Measurements from ENCODE around the gene MC2R.
"Not testable (repeated sequence)": the region's sequence is repeated elsewhere in the genome, so short reads cannot be mapped to it uniquely, and the experiment has no call there.

The MC2R gene

DNA sequence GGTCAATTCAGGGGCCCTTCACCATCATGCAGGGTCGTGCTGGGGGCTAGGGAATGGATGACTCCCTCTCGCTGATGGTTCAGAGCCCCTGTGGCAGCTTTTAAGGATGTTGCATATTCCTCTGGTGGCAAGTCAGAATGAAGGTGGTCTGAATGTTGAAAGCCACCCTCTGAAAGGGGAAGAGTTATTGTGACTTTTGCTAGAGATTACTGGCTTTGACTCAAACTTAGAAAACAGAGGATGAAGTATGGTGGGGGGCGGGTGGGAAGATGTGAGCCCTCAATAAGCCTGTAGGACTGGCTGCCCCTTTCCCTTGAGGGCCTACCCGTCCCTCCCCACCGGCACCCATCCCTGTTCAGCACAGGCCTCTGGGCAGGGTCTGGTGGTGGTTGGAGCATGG is 23.2 kb downstream of the MC2R start:
- no peak for DNase-seq

DNA sequence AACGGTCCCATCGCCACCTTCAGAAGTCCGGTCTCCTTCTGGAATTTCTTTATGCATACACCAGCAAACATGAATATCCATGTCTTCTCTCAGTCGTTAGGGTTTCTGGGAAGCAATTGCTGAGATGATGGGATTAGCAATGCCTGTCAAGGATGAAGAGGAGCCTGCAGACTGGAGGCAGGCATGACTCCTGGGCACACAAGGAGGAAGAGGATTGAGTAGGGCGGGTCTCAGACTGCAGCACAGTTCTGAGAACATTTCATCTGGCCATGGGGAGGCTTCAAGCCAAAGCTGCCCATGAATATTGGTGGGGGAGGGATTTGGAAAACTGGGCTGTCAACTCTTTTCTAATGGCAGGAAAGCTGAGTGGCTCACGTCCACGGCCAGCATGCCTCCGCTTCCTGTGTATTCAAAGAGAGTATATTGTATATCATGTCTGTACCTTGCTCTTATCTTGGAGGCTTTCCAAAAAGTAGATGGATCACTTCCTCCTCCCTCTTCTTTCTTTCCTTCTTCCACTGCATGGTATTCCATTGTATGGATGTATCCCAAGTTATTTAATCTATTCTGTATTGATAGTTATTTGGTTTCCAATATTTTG is 24.5 kb downstream of the MC2R start:
- DNase-seq = no peak

DNA sequence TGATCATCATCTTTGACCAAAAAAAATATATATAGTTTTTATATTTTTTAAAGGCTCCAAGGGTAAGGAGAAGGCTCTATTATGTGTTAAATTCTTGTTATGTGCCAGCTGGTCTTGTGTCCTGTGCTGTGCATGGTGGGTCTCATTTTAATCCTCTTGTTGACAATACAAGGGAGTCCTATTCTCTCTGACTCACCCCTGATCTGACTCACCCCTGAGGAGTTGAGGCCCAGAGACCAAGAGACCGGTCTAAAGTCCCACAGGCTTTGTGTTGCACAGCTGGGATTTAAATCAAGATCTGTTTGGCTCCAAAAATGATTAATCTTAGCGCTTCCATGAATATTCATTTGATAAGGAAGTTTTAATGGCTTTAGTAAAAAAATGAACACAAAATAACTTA is 25.7 kb downstream of the MC2R start:
- DNase-seq = no peak

DNA sequence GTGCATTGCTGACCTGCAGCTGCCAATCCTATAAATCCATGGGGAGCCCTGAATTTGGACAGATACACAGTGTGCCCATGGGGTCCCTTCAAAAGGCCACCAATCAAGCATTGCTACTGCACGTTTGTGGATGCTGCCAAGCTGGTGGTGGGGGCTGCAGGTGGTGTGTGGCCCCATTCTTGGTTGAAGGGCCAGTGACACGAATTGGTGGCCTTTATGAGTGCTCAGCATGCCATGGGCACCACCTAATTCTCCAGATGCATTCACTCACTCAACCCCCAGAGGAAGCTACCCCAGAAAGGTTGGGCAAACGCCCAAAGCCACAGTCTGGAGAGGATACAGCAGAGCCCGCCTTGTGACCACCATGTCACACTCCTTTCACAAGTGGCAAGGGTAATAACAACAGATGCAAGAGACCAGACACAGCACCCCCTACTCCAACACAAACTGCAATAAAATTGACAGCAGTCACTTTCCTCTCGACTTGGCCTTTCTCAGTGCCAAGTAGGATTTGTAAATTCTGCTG is 27.1 kb downstream of the MC2R start:
- no peak for DNase-seq

GRCh38 chr18:13885009-13885408 is 30.3 kb downstream of the MC2R start:
- no peak for DNase-seq

DNA sequence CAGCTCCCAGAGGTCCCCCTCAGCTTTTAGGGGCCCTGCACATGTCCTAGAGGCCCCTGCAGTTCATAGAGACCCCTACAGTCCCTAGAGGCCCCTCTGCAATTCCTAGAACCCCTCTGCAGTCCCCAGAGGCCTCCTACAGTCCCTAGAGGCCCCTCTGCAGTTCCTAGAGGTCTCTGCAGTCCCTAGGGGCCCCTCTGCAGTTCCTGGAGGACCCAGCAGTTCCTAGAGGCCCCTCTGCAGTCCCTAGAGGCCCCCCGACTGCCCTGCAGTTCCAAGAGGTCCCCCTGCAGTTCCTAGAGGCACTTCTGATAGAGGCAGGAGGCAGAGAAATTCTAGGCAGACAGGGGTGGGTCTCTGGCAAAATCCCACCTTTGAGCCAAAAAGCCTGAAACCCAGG is 35.4 kb downstream of the MC2R start:
- no peak for DNase-seq

- DNase-seq = no peak
These were observed 35.8 kb downstream of the MC2R start for GRCh38 chr18:13879492-13879891.

DNA sequence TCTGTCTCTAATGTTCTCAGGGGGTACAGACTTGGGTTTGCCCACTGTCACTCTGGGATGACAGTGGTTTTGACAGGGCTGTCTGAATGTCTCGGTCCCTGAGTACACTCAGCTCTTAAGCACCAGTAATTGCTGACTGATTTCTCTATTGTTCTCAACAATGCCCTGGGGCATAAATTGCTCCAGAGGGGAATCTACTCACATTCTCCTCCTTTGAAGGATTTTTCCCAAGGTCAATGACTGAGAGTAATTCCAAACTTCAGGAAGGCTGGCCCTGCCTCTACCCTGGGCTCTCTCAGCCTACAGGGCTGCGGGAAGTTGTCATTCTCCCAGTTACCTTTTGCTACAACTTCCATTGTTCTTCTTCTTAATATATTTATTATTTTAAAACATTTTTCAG is 36.5 kb downstream of the MC2R start:
- DNase-seq = no peak

- DNase-seq = no peak
These were observed 38.2 kb downstream of the MC2R start for GRCh38 chr18:13877157-13877556.

DNA sequence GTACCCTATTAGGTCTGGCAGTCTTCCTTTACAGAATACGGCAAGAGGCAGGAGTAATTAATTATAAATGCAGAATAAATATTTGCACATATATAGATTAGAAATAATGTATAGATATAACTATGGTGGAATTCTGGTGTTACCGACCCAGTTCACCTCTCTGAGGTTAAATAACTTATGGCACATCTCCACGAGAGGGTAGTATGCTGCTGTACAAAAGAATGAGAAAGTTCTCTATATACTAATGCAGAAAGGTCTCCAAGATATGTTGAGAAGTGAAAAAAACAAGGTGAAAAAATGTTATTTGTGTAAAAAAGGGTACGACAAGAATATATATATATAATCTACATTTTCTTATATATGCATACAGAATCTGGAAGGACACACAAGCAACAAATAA is 40.8 kb downstream of the MC2R start:
- DNase-seq = no peak

- DNase-seq = no peak
These were observed 42.4 kb downstream of the MC2R start for GRCh38 chr18:13872932-13873331.

DNA sequence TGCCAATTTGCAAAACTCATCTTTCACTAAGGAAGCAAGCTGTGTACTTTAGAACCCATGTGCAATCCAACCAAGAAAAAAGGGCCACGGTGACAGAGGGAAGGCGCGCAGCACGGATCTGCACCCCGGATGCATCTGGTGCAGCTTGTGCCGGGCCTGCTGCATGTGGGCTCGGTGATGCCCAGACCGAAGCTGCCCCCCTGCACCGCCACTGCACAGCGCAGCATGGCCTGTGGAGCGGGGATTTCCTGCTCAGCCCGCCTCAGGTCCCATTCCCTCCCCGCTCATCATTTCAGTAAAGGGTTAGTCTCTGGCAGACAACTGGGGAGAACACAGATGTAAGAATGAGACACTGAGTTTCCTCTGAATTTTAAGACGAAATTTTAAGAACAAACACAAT is 43.0 kb downstream of the MC2R start:
- no peak for DNase-seq

DNA sequence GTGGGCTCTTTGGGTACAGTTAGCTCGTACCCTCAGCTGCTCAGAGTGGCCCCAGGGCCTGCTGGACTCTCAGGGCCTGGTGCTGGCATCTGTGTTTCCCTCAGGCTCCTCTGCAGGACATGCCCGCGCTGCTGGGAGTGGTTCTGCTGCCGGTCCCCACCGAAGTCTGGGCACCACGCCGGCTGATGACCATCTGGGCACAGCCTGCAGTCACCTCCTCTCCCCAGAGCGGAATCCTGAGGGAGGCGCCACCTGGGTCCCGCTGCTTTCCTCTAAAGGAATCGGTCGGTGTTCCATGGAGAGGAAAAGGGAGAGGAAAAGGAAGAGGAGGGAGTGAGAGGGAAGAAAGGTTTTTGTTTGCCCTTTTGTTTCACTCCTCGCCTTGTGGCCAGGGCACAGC is 43.6 kb downstream of the MC2R start:
- DNase-seq = no peak

DNA sequence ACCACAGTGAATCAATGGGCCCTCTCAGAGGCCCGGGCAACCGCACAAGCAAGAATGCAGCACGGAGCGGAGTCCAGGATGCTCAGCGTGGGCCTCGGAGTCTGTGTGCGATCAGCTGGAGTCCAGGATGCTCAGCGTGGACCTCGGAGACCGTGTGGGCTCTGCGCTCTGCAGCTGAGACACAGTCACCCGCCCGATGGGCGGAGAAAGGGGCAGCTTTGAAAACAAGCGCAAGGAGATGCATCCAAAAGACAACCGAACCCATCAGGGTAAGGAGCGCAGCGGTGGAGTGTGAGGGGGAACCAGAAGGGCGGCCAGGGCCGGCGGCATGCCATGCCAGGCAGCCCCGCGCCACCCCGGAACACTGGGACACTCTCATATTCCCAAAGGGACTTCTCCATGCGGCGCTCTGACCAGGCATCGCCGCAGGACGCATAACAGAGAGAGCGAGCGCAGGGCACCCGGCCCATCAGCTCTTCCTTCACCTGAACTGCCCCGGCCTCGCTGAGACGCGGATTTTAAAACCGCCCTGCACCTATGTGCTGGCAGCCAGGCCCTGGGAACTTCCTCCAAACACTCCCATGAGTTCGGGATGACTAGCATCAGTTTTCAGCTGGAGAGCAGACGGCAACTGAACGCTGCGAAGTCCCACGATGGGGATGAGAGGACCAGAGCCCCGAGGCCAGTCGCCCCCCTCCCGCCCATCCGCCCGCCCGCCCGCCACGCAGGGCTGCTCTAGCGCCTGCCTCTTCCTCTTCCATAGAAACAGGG is 46.6 kb downstream of the MC2R start:
- no peak for DNase-seq

- not testable (repeated sequence) for DNase-seq
These were observed 52.4 kb downstream of the MC2R start for GRCh38 chr18:13862898-13863297.

DNA sequence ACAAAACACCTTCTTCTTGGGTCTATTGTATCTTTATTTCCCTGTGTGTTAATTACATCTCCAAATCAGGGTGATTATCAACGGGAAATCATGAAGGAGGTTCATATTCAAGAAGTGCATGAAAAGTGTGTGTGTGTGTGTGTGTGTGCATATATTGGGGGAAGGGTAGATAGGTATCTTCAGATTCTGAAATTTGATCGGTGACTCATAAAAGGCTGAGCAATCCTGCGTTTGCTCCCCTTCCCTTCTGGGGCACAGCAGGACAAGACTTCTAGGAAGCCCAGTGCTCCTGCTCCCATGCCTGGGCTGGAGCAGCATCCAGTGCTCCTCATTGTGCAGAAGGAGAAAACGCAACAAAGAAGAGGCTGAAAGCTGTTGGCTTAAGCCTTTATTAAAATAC is 65.5 kb downstream of the MC2R start:
- DNase-seq = no peak

DNA sequence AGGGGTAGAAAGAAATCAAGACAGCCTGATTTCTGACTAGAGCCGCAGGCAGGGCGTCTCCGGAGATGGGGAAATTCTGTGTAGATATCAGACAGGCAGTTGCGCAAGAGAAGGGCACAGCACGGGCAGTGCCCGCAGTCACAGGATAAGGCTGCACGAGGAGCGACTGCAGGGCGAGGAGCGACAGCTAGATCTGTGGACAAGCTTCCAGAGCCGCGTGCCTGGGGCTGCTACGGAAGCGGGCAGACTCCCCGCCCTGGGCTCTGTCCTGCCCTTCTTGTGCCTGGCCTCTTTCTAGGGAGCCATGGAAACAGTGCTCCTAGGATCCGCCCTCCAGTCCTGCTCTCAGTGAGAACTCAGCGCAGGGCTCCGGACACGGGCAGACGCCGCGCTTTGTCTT is 78.8 kb downstream of the MC2R start:
- DNase-seq = no peak

DNA sequence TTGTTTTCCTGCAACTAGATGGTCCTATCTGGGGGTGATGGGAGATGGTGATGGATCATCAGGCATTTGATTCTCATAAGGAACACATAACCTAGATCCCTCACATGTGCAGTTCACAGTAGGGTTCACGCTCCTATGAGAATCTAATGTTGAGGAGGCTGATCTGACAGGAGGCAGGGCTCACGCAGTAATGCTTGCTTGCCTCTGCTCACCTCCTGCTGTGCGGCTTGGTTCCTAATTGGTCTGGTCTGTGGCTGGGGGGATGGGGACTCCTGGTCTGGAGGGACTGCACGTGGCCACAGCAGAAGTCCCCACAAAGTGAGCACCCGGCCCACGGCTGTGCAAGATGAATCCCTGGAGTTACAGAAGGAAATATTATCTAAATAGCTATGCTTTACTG is 80.1 kb downstream of the MC2R start:
- no peak for DNase-seq

DNA sequence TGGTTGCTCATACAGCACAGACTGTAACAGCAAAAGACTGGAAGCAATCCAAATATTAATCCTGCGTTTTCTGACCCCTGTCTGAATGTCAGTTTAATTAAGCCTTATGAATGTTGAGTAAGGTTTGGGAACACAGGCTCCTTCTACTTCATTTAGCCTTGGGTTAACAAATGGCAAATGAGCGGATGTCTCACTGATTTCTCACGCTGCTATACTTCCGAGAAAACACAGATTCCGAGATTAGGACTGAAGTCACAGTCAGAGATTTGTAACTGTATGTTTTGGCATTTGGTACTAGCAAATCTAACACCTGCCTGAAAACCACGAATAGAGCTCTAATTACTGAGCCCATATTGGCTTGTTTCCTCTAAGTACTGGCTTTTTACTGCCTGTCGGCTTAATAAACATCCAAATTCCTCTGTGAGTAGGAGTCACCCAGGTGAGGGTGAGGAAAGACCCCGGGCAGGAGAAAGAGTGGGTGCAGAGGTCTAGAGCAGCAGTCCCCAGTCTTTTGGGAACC is 80.8 kb downstream of the MC2R start:
- DNase-seq = no peak

All from NCI-H1092 treated with DMSO at 0.1 percent for 48 hours (cell line).